Gastroesophageal sphincter (tissue), 3 donors: ENCODE results near the gene PSMA8.

Source experiments
- EP300 ChIP-seq: sonication (generic); formaldehyde crosslinking; IDR thresholded peaks from one replicate; pipeline ENCODE4 v1.6.1; 2017; ENCODE audit warnings: antibody characterized with exemption, mild to moderate bottlenecking
- POLR2A ChIP-seq, 2 donors: fragments of 450-650 bp; IDR thresholded peaks; one replicate each; pipeline ENCODE4 v1.6.1; 2017; ENCODE audit warnings: antibody characterized with exemption in 2 of 2, mild to moderate bottlenecking in 2 of 2, moderate library complexity in 1 of 2
- POLR2AphosphoS5 ChIP-seq: sonication (generic); formaldehyde crosslinking; IDR thresholded peaks from one replicate; pipeline ENCODE4 v1.6.1; 2017; ENCODE audit warnings: antibody characterized with exemption
- TF ChIP-seq, protein P1 (sequence below), 4 experiments: fragments of 200-600 bp in 2 of 4; fragments of 450-650 bp in 2 of 4; sonication (generic) in 1 of 4; IDR thresholded peaks; one replicate each; pipeline ENCODE4 v1.5.1; 2017 to 2019; ENCODE audit warnings: antibody characterized with exemption in 4 of 4, mild to moderate bottlenecking in 2 of 4, moderate library complexity in 2 of 4

DNA sequence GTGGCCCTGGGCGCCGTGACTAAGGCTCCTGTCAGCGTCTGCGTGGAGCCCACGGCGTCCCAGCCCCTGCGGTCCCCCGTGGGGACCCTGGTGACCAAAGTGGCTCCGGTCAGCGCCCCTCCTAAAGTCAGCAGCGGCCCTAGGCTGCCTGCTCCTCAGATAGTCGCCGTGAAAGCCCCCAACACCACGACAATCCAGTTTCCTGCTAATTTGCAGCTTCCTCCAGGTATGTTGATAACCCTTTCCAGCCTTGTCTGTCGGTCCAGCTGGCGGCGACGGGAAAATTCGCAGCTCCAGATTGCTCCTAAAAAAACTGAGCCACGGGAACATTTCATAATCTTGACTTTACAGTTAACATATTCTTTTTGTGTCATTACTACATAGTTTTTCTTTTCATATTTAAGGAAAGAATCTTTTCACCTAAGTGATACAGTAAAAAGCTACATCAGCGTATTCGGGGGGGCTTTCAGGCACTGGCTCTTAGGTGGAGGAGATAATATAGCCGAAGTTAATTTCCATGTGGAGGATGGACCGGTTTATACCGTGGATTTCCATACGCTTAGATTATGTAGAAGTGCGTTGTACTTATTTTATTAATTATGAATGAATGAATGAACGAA is 93.5 kb downstream of the PSMA8 start:
- TF ChIP-seq, protein P1, sequence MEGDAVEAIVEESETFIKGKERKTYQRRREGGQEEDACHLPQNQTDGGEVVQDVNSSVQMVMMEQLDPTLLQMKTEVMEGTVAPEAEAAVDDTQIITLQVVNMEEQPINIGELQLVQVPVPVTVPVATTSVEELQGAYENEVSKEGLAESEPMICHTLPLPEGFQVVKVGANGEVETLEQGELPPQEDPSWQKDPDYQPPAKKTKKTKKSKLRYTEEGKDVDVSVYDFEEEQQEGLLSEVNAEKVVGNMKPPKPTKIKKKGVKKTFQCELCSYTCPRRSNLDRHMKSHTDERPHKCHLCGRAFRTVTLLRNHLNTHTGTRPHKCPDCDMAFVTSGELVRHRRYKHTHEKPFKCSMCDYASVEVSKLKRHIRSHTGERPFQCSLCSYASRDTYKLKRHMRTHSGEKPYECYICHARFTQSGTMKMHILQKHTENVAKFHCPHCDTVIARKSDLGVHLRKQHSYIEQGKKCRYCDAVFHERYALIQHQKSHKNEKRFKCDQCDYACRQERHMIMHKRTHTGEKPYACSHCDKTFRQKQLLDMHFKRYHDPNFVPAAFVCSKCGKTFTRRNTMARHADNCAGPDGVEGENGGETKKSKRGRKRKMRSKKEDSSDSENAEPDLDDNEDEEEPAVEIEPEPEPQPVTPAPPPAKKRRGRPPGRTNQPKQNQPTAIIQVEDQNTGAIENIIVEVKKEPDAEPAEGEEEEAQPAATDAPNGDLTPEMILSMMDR (IDR thresholded peaks at IDR 0.05) = no peak
- no peak for TF ChIP-seq POLR2AphosphoS5
- TF ChIP-seq POLR2A (IDR thresholded peaks at IDR 0.05) = no peak
- TF ChIP-seq EP300 = no peak
